HCT116 (cell line): Measurements from ENCODE around the gene ABTB2. TPM values are rescaled to one million over a fixed set of nuclear protein-coding genes. Genes with fewer than 3 reads are reported as not detected.

Source experiments
- ATAC-seq: fragments of 200-7000 bp; cut with Tn5 transposase; 2 replicates; pipeline ENCODE4 v1.9.1; 2020; ENCODE audit warnings: mild to moderate bottlenecking, moderate library complexity
- BruUV-seq: library from RNA; stranded (reverse); fragments of 400-500 nt; replicated peaks from 2 replicates; lab custom pipeline; 2021; lab: Mats Ljungman, UMichigan
- CTCF ChIA-PET: fragments of 300-600 bp; sonication (Branson Sonifier 250); formaldehyde crosslinking; loops from one replicate; lab custom pipeline; 2021; ENCODE audit warnings: antibody characterized with exemption; lab: Charles Lee
- POLR2A ChIA-PET: fragments of 300-600, 350-600 bp; sonication (Branson Sonifier 250); formaldehyde crosslinking; loops from one replicate; lab custom pipeline; 2021; ENCODE audit warnings: antibody characterized with exemption; lab: Charles Lee
- RAD21 ChIA-PET, 2 experiments: fragments of 300-600 bp; sonication (Branson Sonifier 250); formaldehyde crosslinking; loops; one replicate each; lab custom pipeline; 2023; ENCODE audit warnings: low total read pairs in 2 of 2; ENCODE audit not compliant: uncharacterized antibody in 2 of 2, unreplicated experiment in 2 of 2, low non-redundant PET in 1 of 2; lab: Charles Lee
- DNase-seq: peaks from one replicate; pipeline ENCODE4 v3.0.0-alpha.2; 2010; ENCODE audit warnings: low read depth, low spot score
- H2AFZ ChIP-seq: fragments of 200-600 bp; shearing (Covaris generic), sonication (generic); 2 replicates; pipeline ENCODE4 v1.6.1; 2017; ENCODE audit warnings: low read depth, mixed run types, mixed read lengths, antibody characterized with exemption, low read length; ENCODE audit not compliant: poor library complexity, severe bottlenecking
- H3K27ac ChIP-seq: 2 replicates; pipeline ENCODE4 v1.5.1; 2012; ENCODE audit warnings: low read depth, low read length
- H3K27me3 ChIP-seq: fragments of 200-600 bp; sonication (generic); 2 replicates; pipeline ENCODE4 v1.6.1; 2016; ENCODE audit warnings: mixed run types, low read length, mixed read lengths; ENCODE audit not compliant: insufficient read depth
- H3K36me3 ChIP-seq, 2 experiments: fragments of 200-500 bp in 1 of 2; fragments of 200-600 bp in 1 of 2; sonication (Bioruptor generic) in 1 of 2; sonication (generic) in 1 of 2; 2 replicates each; pipeline versions ENCODE4 v1.5.1 to v1.6.1; 2014 to 2016; ENCODE audit warnings: low read length in 2 of 2, inconsistent platforms in 1 of 2, mixed read lengths in 1 of 2, mixed run types in 1 of 2; ENCODE audit not compliant: insufficient read depth in 2 of 2, control insufficient read depth in 1 of 2
- H3K4me1 ChIP-seq, 2 experiments: fragments of 200-600 bp in 1 of 2; sonication (generic) in 1 of 2; 2 replicates each; pipeline versions ENCODE4 v1.5.1 to v1.6.1; 2012 to 2017; ENCODE audit warnings: low read length in 2 of 2, inconsistent platforms in 1 of 2, mild to moderate bottlenecking in 1 of 2, mixed read lengths in 1 of 2, mixed run types in 1 of 2, moderate library complexity in 1 of 2; ENCODE audit not compliant: insufficient read depth in 2 of 2, control insufficient read depth in 1 of 2
- H3K4me2 ChIP-seq: fragments of 200-600 bp; sonication (generic); 2 replicates; pipeline ENCODE4 v1.6.1; 2017; ENCODE audit warnings: mixed run types, low read length, mixed read lengths
- H3K4me3 ChIP-seq, 2 experiments: fragments of 200-600 bp in 1 of 2; sonication (generic) in 1 of 2; replicated peaks in 1 of 2; 2 replicates each; pipeline ENCODE4 v1.5.1; 2011 to 2016; ENCODE audit warnings: low read length in 2 of 2, control low read depth in 1 of 2, low read depth in 1 of 2, mild to moderate bottlenecking in 1 of 2, mixed read lengths in 1 of 2, mixed run types in 1 of 2
- H3K79me2 ChIP-seq: fragments of 200-600 bp; sonication (generic); 2 replicates; pipeline ENCODE4 v1.6.1; 2017; ENCODE audit warnings: mild to moderate bottlenecking, mixed run types, low read length, moderate library complexity, mixed read lengths; ENCODE audit not compliant: insufficient read depth
- H3K9ac ChIP-seq: fragments of 200-600 bp; sonication (generic); 2 replicates; pipeline ENCODE4 v1.6.1; 2016; ENCODE audit warnings: low read length, mixed read lengths
- H3K9me2 ChIP-seq: fragments of 200-600 bp; sonication (generic), shearing (Covaris generic); 2 replicates; pipeline ENCODE4 v1.6.1; 2017; ENCODE audit warnings: mixed run types, mild to moderate bottlenecking, moderate library complexity; ENCODE audit not compliant: insufficient read depth
- H3K9me3 ChIP-seq, 2 experiments: fragments of 200-500 bp in 1 of 2; fragments of 200-600 bp in 1 of 2; sonication (Bioruptor generic) in 1 of 2; sonication (generic) in 1 of 2; 2 replicates each; pipeline ENCODE4 v1.6.1; 2014 to 2017; ENCODE audit warnings: low read length in 2 of 2, mixed read lengths in 2 of 2, inconsistent platforms in 1 of 2, low read depth in 1 of 2, mild to moderate bottlenecking in 1 of 2, mixed run types in 1 of 2, moderate library complexity in 1 of 2; ENCODE audit not compliant: control insufficient read depth in 1 of 2, insufficient read depth in 1 of 2
- H4K20me1 ChIP-seq: fragments of 200-600 bp; sonication (generic), shearing (Covaris generic); 2 replicates; pipeline ENCODE4 v1.6.1; 2017; ENCODE audit warnings: mixed run types, mild to moderate bottlenecking, moderate library complexity; ENCODE audit not compliant: insufficient read depth
- CBX3 ChIP-seq: IDR thresholded peaks from 2 replicates; pipeline ENCODE4 v1.6.1; 2012; ENCODE audit warnings: low read depth
- CEBPB ChIP-seq: IDR thresholded peaks from 2 replicates; pipeline ENCODE4 v1.6.1; 2012; ENCODE audit warnings: low read depth
- CTCF ChIP-seq, 3 experiments: fragments of 200-600 bp in 1 of 3; sonication (generic) in 1 of 3; IDR thresholded peaks in 2 of 3; conservative IDR thresholded peaks in 1 of 3; 2 replicates each; pipeline ENCODE4 v1.5.1; 2012 to 2017; ENCODE audit warnings: low read depth in 2 of 3, low read length in 2 of 3, antibody characterized with exemption in 1 of 3, borderline replicate concordance in 1 of 3, control low read depth in 1 of 3, mild to moderate bottlenecking in 1 of 3, mixed read lengths in 1 of 3, mixed run types in 1 of 3, moderate library complexity in 1 of 3; ENCODE audit not compliant: insufficient read depth in 1 of 3
- EGR1 ChIP-seq: IDR thresholded peaks from 2 replicates; pipeline ENCODE4 v1.6.1; 2012; ENCODE audit warnings: low read depth
- ELF1 ChIP-seq: IDR thresholded peaks from 2 replicates; pipeline ENCODE4 v1.6.1; 2012; ENCODE audit warnings: low read depth, borderline replicate concordance
- EZH2 ChIP-seq: fragments of 200-600 bp; sonication (generic); IDR thresholded peaks from 2 replicates; pipeline ENCODE4 v1.6.1; 2017; ENCODE audit warnings: antibody characterized with exemption, mixed run types
- FOSL1 ChIP-seq: IDR thresholded peaks from 2 replicates; pipeline ENCODE4 v1.6.1; 2012; ENCODE audit warnings: low read depth
- MAX ChIP-seq: IDR thresholded peaks from 2 replicates; pipeline ENCODE4 v1.6.1; 2012
- POLR2A ChIP-seq: IDR thresholded peaks from 2 replicates; pipeline ENCODE4 v1.7.0; 2011; ENCODE audit warnings: borderline replicate concordance; ENCODE audit not compliant: insufficient read depth, insufficient read length; ENCODE audit errors: extremely low read depth
- POLR2AphosphoS5 ChIP-seq: IDR thresholded peaks from 2 replicates; pipeline ENCODE4 v1.6.1; 2011; ENCODE audit warnings: mild to moderate bottlenecking, low read depth, low read length, moderate library complexity
- RAD21 ChIP-seq: IDR thresholded peaks from 2 replicates; pipeline ENCODE4 v1.6.1; 2012; ENCODE audit warnings: low read depth, mild to moderate bottlenecking
- REST ChIP-seq: IDR thresholded peaks from 2 replicates; pipeline ENCODE4 v1.6.1; 2012; ENCODE audit warnings: low read depth
- SIN3A ChIP-seq: IDR thresholded peaks from 2 replicates; pipeline ENCODE4 v1.6.1; 2012; ENCODE audit warnings: low read depth
- SP1 ChIP-seq: IDR thresholded peaks from 2 replicates; pipeline ENCODE4 v1.6.1; 2012; ENCODE audit warnings: low read depth
- SRF ChIP-seq: IDR thresholded peaks from 2 replicates; pipeline ENCODE4 v1.6.1; 2012; ENCODE audit warnings: low read depth
- TCF7L2 ChIP-seq: IDR thresholded peaks from 2 replicates; pipeline ENCODE4 v1.7.0; 2011; ENCODE audit warnings: borderline replicate concordance, inconsistent platforms; ENCODE audit not compliant: insufficient read depth, insufficient read length; ENCODE audit errors: extremely low read depth
- YY1 ChIP-seq: IDR thresholded peaks from 2 replicates; pipeline ENCODE4 v1.6.1; 2011; ENCODE audit warnings: low read length, low read depth, moderate library complexity, mild to moderate bottlenecking; ENCODE audit not compliant: insufficient replicate concordance; ENCODE audit errors: extremely low read depth
- ZNF274 ChIP-seq: fragments of 200-500 bp; sonication (Bioruptor generic); IDR thresholded peaks from 2 replicates; pipeline ENCODE4 v1.6.1; 2014; ENCODE audit warnings: mild to moderate bottlenecking, low read depth, low read length, inconsistent platforms
- intact Hi-C: fragments of 100-400 bp; cut with micrococcal nuclease; formaldehyde crosslinking; loops from 2 replicates; pipeline ENCODE4 v1.10.0; 2022
- total RNA-seq: library from RNA; stranded (reverse); gene quantifications from one replicate; pipeline ENCODE4 v1.2.1, GENCODE V29; 2021; ENCODE audit not compliant: unreplicated experiment
- TF ChIP-seq, protein P1 (sequence below): IDR thresholded peaks from 2 replicates; pipeline ENCODE4 v1.6.1; 2012
- TF ChIP-seq, protein P2 (sequence below): IDR thresholded peaks from 2 replicates; pipeline ENCODE4 v1.6.1; 2011; ENCODE audit warnings: mild to moderate bottlenecking, low read length, moderate library complexity; ENCODE audit not compliant: insufficient replicate concordance; ENCODE audit errors: extremely low read depth

The ABTB2 gene
- total RNA-seq, 1 experiment from 2014 or later: 6.8 TPM

- no peak overlapping the region for H3K4me2 ChIP-seq
- no peak overlapping the region for H3K4me3 ChIP-seq
- H3K9me2 ChIP-seq: no peaks in the 10 kb centered on the region
- no TSS peak for BruUV-seq
- H4K20me1 ChIP-seq: no peaks in the 10 kb centered on the region
- H3K36me3 ChIP-seq: no peaks in the 10 kb centered on the region
- ChIA-PET CTCF (no interaction called here), RAD21 (no interaction called here), POLR2A (no interaction called here)
- no peaks in the 10 kb centered on the region for H3K27me3 ChIP-seq
- DNase-seq (no peak), ATAC-seq (no peak)
- no peak for TF ChIP-seq SIN3A
- no peak for TF ChIP-seq CEBPB
- TF ChIP-seq, protein P1, sequence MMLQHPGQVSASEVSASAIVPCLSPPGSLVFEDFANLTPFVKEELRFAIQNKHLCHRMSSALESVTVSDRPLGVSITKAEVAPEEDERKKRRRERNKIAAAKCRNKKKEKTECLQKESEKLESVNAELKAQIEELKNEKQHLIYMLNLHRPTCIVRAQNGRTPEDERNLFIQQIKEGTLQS: no peak
- TF ChIP-seq TCF7L2: no peak
- no peak for TF ChIP-seq EZH2
- no peak for TF ChIP-seq REST
- no peak for TF ChIP-seq FOSL1
- TF ChIP-seq MAX: no peak
- no peak for TF ChIP-seq YY1
- TF ChIP-seq, protein P2, sequence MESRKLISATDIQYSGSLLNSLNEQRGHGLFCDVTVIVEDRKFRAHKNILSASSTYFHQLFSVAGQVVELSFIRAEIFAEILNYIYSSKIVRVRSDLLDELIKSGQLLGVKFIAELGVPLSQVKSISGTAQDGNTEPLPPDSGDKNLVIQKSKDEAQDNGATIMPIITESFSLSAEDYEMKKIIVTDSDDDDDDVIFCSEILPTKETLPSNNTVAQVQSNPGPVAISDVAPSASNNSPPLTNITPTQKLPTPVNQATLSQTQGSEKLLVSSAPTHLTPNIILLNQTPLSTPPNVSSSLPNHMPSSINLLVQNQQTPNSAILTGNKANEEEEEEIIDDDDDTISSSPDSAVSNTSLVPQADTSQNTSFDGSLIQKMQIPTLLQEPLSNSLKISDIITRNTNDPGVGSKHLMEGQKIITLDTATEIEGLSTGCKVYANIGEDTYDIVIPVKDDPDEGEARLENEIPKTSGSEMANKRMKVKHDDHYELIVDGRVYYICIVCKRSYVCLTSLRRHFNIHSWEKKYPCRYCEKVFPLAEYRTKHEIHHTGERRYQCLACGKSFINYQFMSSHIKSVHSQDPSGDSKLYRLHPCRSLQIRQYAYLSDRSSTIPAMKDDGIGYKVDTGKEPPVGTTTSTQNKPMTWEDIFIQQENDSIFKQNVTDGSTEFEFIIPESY: no peak
- TF ChIP-seq SRF: no peak
- no peak for TF ChIP-seq ELF1
- no peak for TF ChIP-seq CTCF (IDR thresholded peaks at IDR 0.05 in 2 of 3, conservative IDR thresholded peaks at IDR 0.05 in 1 of 3; ENCODE audit: borderline replicate concordance in 1 of 3, insufficient read depth in 1 of 3, low read depth in 2 of 3, low read length in 2 of 3)
- TF ChIP-seq POLR2AphosphoS5: no peak
- TF ChIP-seq POLR2A: no peak
- TF ChIP-seq CBX3: no peak
- no peak for TF ChIP-seq EGR1
- no peak for TF ChIP-seq SP1
- no peak for TF ChIP-seq RAD21
- TF ChIP-seq ZNF274: no peak
- H3K4me1 ChIP-seq: peaks cover 19 to 28% of the 10 kb centered on the region in 2 experiments
- no peaks in the 10 kb centered on the region for H3K79me2 ChIP-seq
- no peak overlapping the region for H2AFZ ChIP-seq
- intact Hi-C loops: no loop called here
- H3K9ac ChIP-seq: no peak overlapping the region
- no peak overlapping the region for H3K27ac ChIP-seq
- no peaks in the 10 kb centered on the region for H3K9me3 ChIP-seq
These were observed 58.9 kb downstream of the ABTB2 start for GRCh38 chr11:34298871-34299270.
